ENCODE measurements around the gene KLHDC4. TPM values are rescaled to one million over a fixed set of nuclear protein-coding genes. Genes with fewer than 3 reads are reported as not detected.

Gene KLHDC4
- total and polyA plus RNA-seq, 7 experiments from 2014 or later = 20.0 to 110 (median 83.0) TPM

- Mint-ChIP-seq H3K27ac (no peak overlapping the region), H3K36me3 (peaks cover 0 to 4% (median 0%) of the 10 kb centered on the region in 5 donors)
These were observed 74.7 kb downstream of the KLHDC4 start for GRCh38 chr16:87690911-87691685.

DNA sequence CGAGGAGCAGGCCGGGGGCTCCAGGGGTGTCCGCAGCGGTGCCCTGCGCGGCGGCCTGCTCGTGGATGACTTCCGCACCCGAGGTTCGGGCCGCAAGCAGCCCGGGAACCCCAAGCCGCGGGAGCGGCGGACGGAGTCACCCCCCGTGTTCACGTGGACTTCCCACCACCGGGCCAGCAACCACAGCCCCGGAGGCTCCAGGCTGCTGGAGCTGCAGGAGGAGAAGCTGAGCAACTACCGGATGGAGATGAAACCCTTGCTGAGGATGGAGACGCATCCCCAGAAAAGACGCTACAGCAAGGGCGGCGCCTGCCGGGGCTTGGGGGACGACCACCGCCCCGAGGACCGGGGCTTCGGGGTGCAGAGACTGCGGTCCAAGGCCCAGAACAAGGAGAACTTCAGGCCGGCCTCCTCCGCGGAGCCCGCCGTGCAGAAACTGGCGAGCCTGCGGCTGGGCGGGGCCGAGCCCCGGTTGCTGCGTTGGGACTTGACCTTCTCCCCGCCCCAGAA lies 75.8 kb downstream of the KLHDC4 start:
- Mint-ChIP-seq H3K27ac (no peak overlapping the region), H3K36me3 (no peaks in the 10 kb centered on the region), H3K4me3 (no peak overlapping the region), H3K27me3 (no peaks in the 10 kb centered on the region), H3K4me1 (peaks cover 0 to 2% (median 0%) of the 10 kb centered on the region in 7 donors), H3K9me3 (peaks cover 0 to 2% (median 0%) of the 10 kb centered on the region in 11 donors)
- intact Hi-C loops (cut with micrococcal nuclease) = no loop called here
- Histone ChIP-seq H3K9me3 (ENCODE audit: control insufficient read depth in 2 of 3, low read length in 3 of 3) (no peaks in the 10 kb centered on the region), H3K4me3 (ENCODE audit: low read length) (no peak overlapping the region), H3K27ac (ENCODE audit: low read depth, low read length) (no peak overlapping the region), H3K36me3 (ENCODE audit: control insufficient read depth in 2 of 3, insufficient read depth in 3 of 3, low read length in 3 of 3) (peaks cover 0 to 5% (median 0%) of the 10 kb centered on the region in 3 experiments), H3K27me3 (ENCODE audit: control insufficient read depth in 2 of 2, insufficient read depth in 2 of 2, low read length in 2 of 2) (no peaks in the 10 kb centered on the region), H3K4me1 (ENCODE audit: control insufficient read depth in 2 of 2, insufficient read depth in 2 of 2, low read length in 2 of 2) (no peaks in the 10 kb centered on the region)
- ATAC-seq = no peak
- ChIA-PET POLR2A (no interaction called here), CTCF (no interaction called here)
- no peak for DNase-seq

More at GRCh38 chr16:87690911-87691685, 74.7 kb downstream of the KLHDC4 start:
- ChIA-PET POLR2A (no interaction called here), CTCF (no interaction called here)
- no peaks in the 10 kb centered on the region for H3K9me3 Mint-ChIP-seq
- H3K36me3 ChIP-seq (ENCODE audit: control insufficient read depth in 2 of 3, insufficient read depth in 3 of 3, low read length in 3 of 3) = peaks cover 0 to 15% (median 0%) of the 10 kb centered on the region in 3 experiments
- no peak overlapping the region for H3K4me3 Mint-ChIP-seq
- peaks cover 0 to 2% (median 0%) of the 10 kb centered on the region in 7 donors for H3K4me1 Mint-ChIP-seq
- H3K27me3 ChIP-seq (ENCODE audit: control insufficient read depth in 2 of 2, insufficient read depth in 2 of 2, low read length in 2 of 2) = no peaks in the 10 kb centered on the region
- no peak for ATAC-seq
- no peak overlapping the region for H3K4me3 ChIP-seq (ENCODE audit: low read length)
- H3K9me3 ChIP-seq (ENCODE audit: control insufficient read depth in 2 of 3, low read length in 3 of 3) = no peaks in the 10 kb centered on the region
- H3K27ac ChIP-seq (ENCODE audit: low read depth, low read length) = no peak overlapping the region
- no peaks in the 10 kb centered on the region for H3K4me1 ChIP-seq (ENCODE audit: control insufficient read depth in 2 of 2, insufficient read depth in 2 of 2, low read length in 2 of 2)
- no peaks in the 10 kb centered on the region for H3K27me3 Mint-ChIP-seq
- intact Hi-C loops (cut with micrococcal nuclease) = no loop called here
- no peak for DNase-seq

GRCh38 chr16:87688876-87689815 lies 76.6 kb downstream of the KLHDC4 start:
- no peaks in the 10 kb centered on the region for H3K4me1 ChIP-seq (ENCODE audit: control insufficient read depth in 2 of 2, insufficient read depth in 2 of 2, low read length in 2 of 2)
- no peak overlapping the region for H3K4me3 ChIP-seq (ENCODE audit: low read length)
- no peak overlapping the region for H3K4me3 Mint-ChIP-seq
- no peaks in the 10 kb centered on the region for H3K9me3 ChIP-seq (ENCODE audit: control insufficient read depth in 2 of 3, low read length in 3 of 3)
- intact Hi-C loops (cut with micrococcal nuclease) = no loop called here
- peaks cover 0 to 2% (median 0%) of the 10 kb centered on the region in 11 donors for H3K9me3 Mint-ChIP-seq
- ATAC-seq (no peak), DNase-seq (no peak)
- no peaks in the 10 kb centered on the region for H3K36me3 ChIP-seq (ENCODE audit: control insufficient read depth in 2 of 3, insufficient read depth in 3 of 3, low read length in 3 of 3)
- H3K27me3 ChIP-seq (ENCODE audit: control insufficient read depth in 2 of 2, insufficient read depth in 2 of 2, low read length in 2 of 2) = no peaks in the 10 kb centered on the region
- peaks cover 0 to 2% (median 0%) of the 10 kb centered on the region in 7 donors for H3K4me1 Mint-ChIP-seq
- H3K27ac ChIP-seq (ENCODE audit: low read depth, low read length) = no peak overlapping the region
- ChIA-PET POLR2A (no interaction called here), CTCF (no interaction called here)
- no peaks in the 10 kb centered on the region for H3K36me3 Mint-ChIP-seq
- H3K27ac Mint-ChIP-seq = no peak overlapping the region
- H3K27me3 Mint-ChIP-seq = no peaks in the 10 kb centered on the region

DNA sequence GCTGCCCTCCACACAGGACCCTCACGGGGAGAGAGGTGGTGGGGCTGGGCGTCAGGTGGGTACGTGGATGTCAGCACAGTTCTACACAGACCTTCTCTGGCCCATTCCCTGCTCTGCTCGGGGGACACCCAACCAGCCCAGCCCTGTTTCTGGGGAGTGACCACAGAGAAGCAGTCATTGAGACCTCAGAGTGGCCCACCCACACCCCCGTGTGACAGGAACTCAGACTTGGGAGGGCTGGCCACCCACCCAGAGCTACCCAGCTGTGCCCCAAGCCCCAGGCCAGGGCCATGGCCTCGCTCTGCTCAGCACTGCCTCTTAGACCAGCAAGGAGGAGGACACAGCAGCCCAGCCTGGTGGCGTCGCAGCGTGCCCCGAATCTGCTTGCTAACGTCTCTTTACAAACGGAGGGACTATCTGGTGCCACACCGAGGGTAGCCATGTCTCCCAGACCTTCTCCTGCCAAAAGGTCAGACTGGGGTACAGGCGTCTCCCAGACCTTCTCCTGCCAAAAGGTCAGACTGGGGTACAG lies 77.7 kb downstream of the KLHDC4 start:
- CTCF ChIA-PET = no interaction called here
- no peak overlapping the region for H3K4me3 ChIP-seq (ENCODE audit: low read length)
- H3K9me3 Mint-ChIP-seq = peaks cover 0 to 2% (median 0%) of the 10 kb centered on the region in 11 donors
- no peaks in the 10 kb centered on the region for H3K4me1 ChIP-seq (ENCODE audit: control insufficient read depth in 2 of 2, insufficient read depth in 2 of 2, low read length in 2 of 2)
- H3K4me3 Mint-ChIP-seq = no peak overlapping the region
- no peaks in the 10 kb centered on the region for H3K9me3 ChIP-seq (ENCODE audit: control insufficient read depth in 2 of 3, low read length in 3 of 3)
- intact Hi-C loops (cut with micrococcal nuclease) = no loop called here
- H3K27me3 Mint-ChIP-seq = no peaks in the 10 kb centered on the region
- H3K36me3 Mint-ChIP-seq = no peaks in the 10 kb centered on the region
- no peak overlapping the region for H3K27ac Mint-ChIP-seq
- peaks cover 0 to 2% (median 0%) of the 10 kb centered on the region in 7 donors for H3K4me1 Mint-ChIP-seq
- ATAC-seq (no peak), DNase-seq (no peak)
- POLR2A ChIA-PET = no interaction called here
- H3K27me3 ChIP-seq (ENCODE audit: control insufficient read depth in 2 of 2, insufficient read depth in 2 of 2, low read length in 2 of 2) = no peaks in the 10 kb centered on the region
- no peak overlapping the region for H3K27ac ChIP-seq (ENCODE audit: low read depth, low read length)
- H3K36me3 ChIP-seq (ENCODE audit: control insufficient read depth in 2 of 3, insufficient read depth in 3 of 3, low read length in 3 of 3) = no peaks in the 10 kb centered on the region

DNA sequence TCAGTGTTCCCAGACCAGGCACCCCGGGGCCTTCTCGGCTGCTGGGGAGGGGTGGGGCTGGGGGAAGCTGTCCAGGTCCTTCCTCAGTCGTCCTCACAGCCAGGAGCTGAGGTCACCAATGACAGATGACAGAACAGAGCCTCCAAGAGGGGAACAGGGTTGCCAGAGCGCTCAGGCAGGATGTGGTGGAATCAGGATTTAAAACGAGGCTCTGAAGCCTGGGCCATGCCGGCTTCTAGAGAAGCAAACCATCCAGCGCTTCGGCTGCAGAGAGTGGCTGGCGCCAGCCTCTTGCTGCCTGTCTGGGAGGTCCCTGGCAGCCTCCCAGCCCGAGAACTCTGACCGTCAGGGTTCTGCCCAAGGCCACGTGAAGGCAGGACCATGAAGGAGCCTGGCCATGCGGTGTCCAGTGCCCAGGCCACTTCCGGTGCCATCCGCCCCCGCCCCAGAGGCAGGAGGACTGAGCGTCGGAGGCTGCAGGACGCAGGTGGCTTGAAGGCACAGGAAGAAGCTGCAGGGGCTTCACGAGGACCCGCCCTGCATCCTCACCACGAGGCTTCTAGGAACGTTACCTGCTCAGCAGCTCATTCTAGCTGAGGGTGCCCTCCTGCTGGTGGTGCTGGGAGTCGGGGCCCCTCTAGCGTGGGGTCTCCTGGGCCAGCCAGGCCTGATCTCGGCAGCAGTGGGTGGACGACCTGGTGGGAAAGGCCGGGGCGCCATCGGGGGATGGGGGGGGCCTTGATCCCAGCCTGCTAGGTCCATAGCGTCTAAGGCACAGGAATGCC lies 78.5 kb downstream of the KLHDC4 start:
- Mint-ChIP-seq H3K36me3 (no peaks in the 10 kb centered on the region), H3K4me1 (peaks cover 0 to 3% (median 2%) of the 10 kb centered on the region in 7 donors), H3K27ac (no peak overlapping the region), H3K27me3 (no peaks in the 10 kb centered on the region), H3K9me3 (peaks cover 0 to 2% (median 0%) of the 10 kb centered on the region in 11 donors), H3K4me3 (no peak overlapping the region)
- no peaks in the 10 kb centered on the region for H3K4me1 ChIP-seq (ENCODE audit: control insufficient read depth in 2 of 2, insufficient read depth in 2 of 2, low read length in 2 of 2)
- ChIA-PET POLR2A (no interaction called here), CTCF (no interaction called here)
- intact Hi-C loops (cut with micrococcal nuclease) = no loop called here
- no peak overlapping the region for H3K4me3 ChIP-seq (ENCODE audit: low read length)
- DNase-seq (no peak), ATAC-seq (no peak)
- H3K27ac ChIP-seq (ENCODE audit: low read depth, low read length) = no peak overlapping the region
- H3K9me3 ChIP-seq (ENCODE audit: control insufficient read depth in 2 of 3, low read length in 3 of 3) = no peaks in the 10 kb centered on the region
- no peaks in the 10 kb centered on the region for H3K36me3 ChIP-seq (ENCODE audit: control insufficient read depth in 2 of 3, insufficient read depth in 3 of 3, low read length in 3 of 3)
- no peaks in the 10 kb centered on the region for H3K27me3 ChIP-seq (ENCODE audit: control insufficient read depth in 2 of 2, insufficient read depth in 2 of 2, low read length in 2 of 2)

GRCh38 chr16:87686697-87687096 lies 79.1 kb downstream of the KLHDC4 start:
- H3K9me3 ChIP-seq (ENCODE audit: control insufficient read depth in 2 of 3, low read length in 3 of 3) = no peaks in the 10 kb centered on the region
- ATAC-seq (no peak), DNase-seq (no peak)
- CTCF ChIA-PET = no interaction called here
- H3K27me3 Mint-ChIP-seq = no peaks in the 10 kb centered on the region
- POLR2A ChIA-PET = no interaction called here
- no peaks in the 10 kb centered on the region for H3K36me3 Mint-ChIP-seq
- peaks cover 0 to 7% (median 5%) of the 10 kb centered on the region in 7 donors for H3K4me1 Mint-ChIP-seq
- H3K27ac ChIP-seq (ENCODE audit: low read depth, low read length) = no peak overlapping the region
- no peaks in the 10 kb centered on the region for H3K4me1 ChIP-seq (ENCODE audit: control insufficient read depth in 2 of 2, insufficient read depth in 2 of 2, low read length in 2 of 2)
- H3K9me3 Mint-ChIP-seq = peaks cover 0 to 2% (median 0%) of the 10 kb centered on the region in 11 donors
- H3K36me3 ChIP-seq (ENCODE audit: control insufficient read depth in 2 of 3, insufficient read depth in 3 of 3, low read length in 3 of 3) = no peaks in the 10 kb centered on the region
- no peak overlapping the region for H3K4me3 ChIP-seq (ENCODE audit: low read length)
- H3K27ac Mint-ChIP-seq = no peak overlapping the region
- no peaks in the 10 kb centered on the region for H3K27me3 ChIP-seq (ENCODE audit: control insufficient read depth in 2 of 2, insufficient read depth in 2 of 2, low read length in 2 of 2)
- no peak overlapping the region for H3K4me3 Mint-ChIP-seq
- intact Hi-C loops (cut with micrococcal nuclease) = no loop called here
